Measurements from ENCODE around the gene JARID2. TPM values are rescaled to one million over a fixed set of nuclear protein-coding genes. Genes with fewer than 3 reads are reported as not detected.

JARID2 gene
- total RNA-seq, 4 donors from 2014 or later = 10.8 to 31.6 (median 14.3) TPM

DNA sequence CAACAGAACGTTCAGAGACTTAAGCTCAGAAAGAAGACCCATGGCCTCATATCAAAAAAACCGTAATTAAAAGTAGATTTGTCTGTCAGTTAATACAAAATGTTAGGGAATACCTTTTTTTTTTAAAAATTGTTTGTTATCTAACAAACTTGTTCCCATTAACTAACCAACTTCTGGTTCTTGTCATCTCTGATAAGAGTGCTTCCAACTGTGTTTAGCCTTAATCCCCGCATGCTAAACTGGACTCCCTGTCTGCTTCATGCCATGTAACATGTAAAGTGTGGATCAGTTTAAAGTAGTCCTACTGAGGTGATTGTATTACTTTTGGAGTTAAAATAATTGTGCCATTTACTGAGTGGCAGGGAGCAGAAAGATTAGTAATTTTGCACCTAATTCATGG, 6.3 kb downstream of the JARID2 start:
- ATAC-seq (ENCODE audit: low FRiP score) (no peak), DNase-seq (ENCODE audit: low spot score) (no peak)
- TF ChIP-seq, protein P1, sequence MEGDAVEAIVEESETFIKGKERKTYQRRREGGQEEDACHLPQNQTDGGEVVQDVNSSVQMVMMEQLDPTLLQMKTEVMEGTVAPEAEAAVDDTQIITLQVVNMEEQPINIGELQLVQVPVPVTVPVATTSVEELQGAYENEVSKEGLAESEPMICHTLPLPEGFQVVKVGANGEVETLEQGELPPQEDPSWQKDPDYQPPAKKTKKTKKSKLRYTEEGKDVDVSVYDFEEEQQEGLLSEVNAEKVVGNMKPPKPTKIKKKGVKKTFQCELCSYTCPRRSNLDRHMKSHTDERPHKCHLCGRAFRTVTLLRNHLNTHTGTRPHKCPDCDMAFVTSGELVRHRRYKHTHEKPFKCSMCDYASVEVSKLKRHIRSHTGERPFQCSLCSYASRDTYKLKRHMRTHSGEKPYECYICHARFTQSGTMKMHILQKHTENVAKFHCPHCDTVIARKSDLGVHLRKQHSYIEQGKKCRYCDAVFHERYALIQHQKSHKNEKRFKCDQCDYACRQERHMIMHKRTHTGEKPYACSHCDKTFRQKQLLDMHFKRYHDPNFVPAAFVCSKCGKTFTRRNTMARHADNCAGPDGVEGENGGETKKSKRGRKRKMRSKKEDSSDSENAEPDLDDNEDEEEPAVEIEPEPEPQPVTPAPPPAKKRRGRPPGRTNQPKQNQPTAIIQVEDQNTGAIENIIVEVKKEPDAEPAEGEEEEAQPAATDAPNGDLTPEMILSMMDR (IDR thresholded peaks at IDR 0.05) = no peak

DNA sequence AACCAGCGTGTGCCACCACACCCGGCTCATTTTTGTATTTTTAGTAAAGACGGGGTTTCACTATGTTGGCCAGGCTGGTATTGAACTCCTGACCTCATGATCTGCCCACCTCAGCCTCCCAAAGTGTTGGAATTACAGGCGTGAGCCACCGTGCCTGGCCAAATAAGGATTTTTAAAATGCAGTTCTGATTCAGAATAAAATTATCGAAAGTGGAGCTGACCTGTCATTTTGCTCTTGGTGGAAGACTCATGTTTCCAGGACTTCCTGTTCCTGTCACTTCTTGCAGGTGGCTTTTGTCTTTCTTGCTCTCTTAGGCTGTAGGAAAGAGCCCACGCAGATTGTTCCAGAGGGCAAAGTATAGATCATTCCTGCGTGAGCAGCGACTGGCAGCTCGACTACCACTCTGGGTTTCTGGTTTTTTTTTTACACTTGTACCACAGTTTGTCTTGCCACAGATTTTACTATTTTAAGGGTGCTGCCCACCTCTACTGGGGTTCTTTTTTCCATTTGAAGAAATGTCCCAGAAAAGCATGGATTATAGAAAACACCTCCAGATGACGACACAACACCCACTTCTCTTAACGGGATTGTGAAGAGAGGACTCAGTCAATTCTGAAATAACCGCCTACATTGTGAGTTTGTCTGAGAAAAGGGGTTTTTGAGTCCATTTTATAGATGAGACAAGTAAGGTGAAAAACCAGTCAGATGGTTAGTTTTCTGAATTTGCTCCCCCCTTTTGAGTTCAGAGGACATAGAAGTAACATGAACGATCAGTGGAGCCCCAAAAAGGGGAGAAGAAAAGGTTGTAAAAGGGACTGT, 7.5 kb downstream of the JARID2 start:
- TF ChIP-seq, protein P1 (IDR thresholded peaks at IDR 0.05) = no peak
- DNase-seq (ENCODE audit: low spot score) (no peak), ATAC-seq (ENCODE audit: low FRiP score) (no peak)

DNA sequence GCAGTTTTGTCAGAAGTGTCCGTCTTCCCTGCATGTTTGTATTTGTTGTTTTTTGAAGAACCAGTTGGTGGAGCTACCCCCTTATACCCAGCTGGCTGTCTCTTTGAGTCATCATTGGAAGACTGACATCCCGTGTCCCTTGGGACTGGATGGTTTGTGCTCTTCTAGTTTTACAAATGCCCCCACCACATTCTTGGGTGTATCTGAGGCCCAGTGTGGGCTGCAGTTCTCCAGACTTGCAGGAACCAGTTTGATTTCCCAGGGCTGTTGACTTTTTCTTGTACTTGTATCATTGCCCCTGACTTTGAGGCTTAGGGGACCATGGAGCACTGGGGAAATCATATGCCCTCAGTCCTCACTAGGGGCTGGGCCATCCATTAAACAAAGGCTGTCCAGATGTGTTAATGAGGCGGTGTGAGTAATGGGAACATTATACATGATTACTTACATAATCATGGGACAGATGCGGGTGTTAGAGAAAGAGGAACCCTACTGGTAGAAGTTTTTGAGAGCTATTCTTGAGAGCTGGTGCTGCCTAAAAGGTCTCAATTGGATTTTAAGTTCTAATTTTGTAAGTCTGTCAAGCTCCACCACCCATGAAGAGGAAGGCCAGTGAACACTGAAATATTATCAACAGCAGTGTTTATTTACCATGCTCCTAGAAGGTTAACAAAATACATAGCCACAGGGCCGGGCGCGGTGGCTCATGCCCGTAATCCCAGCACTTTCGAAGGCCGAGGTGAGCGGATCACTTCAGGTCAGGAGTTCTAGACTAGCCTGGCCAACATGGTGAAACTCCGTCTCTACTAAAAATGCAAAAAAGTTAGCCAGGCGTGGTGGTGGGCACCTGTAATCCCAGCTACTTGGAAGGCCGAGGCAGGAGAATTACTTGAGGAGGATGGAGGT, 8.5 kb downstream of the JARID2 start:
- DNase-seq (ENCODE audit: low spot score) (no peak), ATAC-seq (ENCODE audit: low FRiP score) (no peak)

DNA sequence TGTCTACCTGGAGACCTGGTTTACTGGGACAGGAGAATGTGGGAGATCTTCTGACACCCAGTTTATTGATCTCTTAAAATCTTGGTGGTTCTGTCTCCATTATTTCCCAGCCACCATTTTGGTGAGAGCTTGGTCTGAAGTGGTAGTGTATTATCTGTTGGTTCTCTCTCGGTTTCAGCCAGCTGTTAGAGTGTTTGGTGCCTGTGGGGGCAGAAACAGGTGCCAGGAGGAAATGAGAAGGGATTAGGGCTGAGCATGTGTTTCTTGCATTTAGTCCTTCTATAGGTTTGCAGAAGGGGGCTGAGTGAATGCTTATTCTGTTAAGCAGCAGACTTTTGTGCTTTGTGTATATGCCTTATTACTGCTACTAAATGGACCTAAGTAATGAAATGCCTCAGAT, 9.6 kb downstream of the JARID2 start:
- no peak for ATAC-seq (ENCODE audit: low FRiP score)
- TF ChIP-seq, protein P1 (IDR thresholded peaks at IDR 0.05) = no peak
- DNase-seq (ENCODE audit: low spot score) = no peak

More for the DNA sequence above, 8.5 kb downstream of the JARID2 start:
- TF ChIP-seq, protein P1 (IDR thresholded peaks at IDR 0.05) = no peak

DNA sequence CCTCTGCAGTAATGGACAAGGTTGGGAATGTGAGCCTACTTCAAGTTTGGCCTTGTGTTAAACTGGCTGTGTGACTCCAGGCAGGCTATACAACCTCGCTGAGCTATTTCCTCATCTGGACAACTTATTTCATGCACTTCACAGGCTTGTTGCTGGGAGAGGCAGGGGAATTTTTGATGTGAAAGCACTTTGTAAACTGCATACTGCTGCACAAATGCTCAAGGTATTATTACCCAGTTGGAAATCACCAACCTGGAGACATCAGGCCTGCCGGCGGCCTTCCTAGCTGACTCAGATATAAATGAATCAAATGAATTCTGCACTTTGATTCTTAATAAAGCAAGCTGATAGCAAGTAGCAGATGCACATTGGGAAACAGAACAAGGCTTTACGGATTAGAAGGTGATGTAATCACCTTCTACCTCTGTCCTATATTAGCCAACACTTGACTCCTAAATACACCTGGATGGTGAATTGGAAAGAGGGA, 10.1 kb downstream of the JARID2 start:
- ATAC-seq (ENCODE audit: low FRiP score) (no peak), DNase-seq (ENCODE audit: low spot score) (no peak)
- TF ChIP-seq, protein P1 (IDR thresholded peaks at IDR 0.05) = no peak

DNA sequence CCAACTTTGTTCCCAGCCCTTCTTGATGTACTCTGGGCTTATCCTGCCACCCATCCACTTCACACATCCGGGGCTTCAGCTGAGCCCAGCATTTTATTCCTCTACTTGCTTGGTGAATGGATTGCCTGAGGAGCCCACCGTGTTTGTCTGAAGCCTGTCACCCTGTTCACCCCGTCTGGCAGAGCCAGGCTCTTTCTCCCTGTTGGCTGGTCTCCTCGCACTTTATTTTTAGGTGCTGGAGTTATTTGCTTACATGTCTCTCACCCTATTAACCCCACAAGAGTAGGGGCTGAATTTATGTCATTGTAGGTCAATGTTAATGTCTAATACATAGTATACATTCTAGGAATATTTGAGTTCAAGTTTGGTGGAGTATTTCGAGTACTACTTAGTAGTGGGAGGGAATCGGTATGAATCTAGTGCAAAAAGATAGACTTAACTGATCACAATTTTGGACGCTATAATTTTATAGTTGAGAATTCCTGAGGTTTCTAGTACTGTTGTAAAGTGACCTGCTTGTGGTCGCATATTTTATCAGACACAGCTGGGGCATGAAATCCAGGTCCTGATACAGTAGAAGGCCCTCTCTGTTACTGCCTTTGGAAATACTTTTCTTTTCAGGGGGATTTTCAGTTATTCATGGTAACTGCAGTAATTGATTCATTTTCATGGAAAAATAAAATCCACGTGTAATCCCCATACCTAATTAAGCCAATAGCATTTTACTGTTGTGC, 10.8 kb downstream of the JARID2 start:
- DNase-seq (ENCODE audit: low spot score) (no peak), ATAC-seq (ENCODE audit: low FRiP score) (no peak)
- TF ChIP-seq, protein P1 (IDR thresholded peaks at IDR 0.05) = no peak
